ENCODE data around the gene NOL9. TPM values are rescaled to one million over a fixed set of nuclear protein-coding genes. Genes with fewer than 3 reads are reported as not detected.

Gene NOL9
- total and polyA plus RNA-seq, 2 of the 13 experiments (the other 11 are each of a cell fraction or from before 2014, with no cell fraction given): 18.0 to 24.7 TPM

- no peak for TF ChIP-seq ZIK1 (CRISPR knock-in tag; IDR thresholded peaks at IDR 0.05; ENCODE audit: borderline replicate concordance, low read depth)
- TF ChIP-seq TERF1 (CRISPR knock-in tag; IDR thresholded peaks at IDR 0.05): no peak
- no peak for TF ChIP-seq ZNF883 (CRISPR knock-in tag; IDR thresholded peaks at IDR 0.05; ENCODE audit: not compliant biosample characterization)
- TF ChIP-seq ZNF256 (CRISPR knock-in tag; conservative IDR thresholded peaks at IDR 0.05): no peak
- no peak for TF ChIP-seq LCORL (IDR thresholded peaks at IDR 0.05)
- peak; percentile 78 for TF ChIP-seq LCORL (CRISPR knock-in tag; IDR thresholded peaks at IDR 0.05)
- no peak for TF ChIP-seq ADNP (CRISPR knock-in tag; IDR thresholded peaks at IDR 0.05)
- TF ChIP-seq TFDP1 (CRISPR knock-in tag; IDR thresholded peaks at IDR 0.05; ENCODE audit: borderline replicate concordance): no peak
- TF ChIP-seq ZBTB3 (CRISPR knock-in tag; IDR thresholded peaks at IDR 0.05; ENCODE audit: borderline replicate concordance, low read depth): no peak
- TF ChIP-seq FOSL1 (CRISPR knock-in tag; IDR thresholded peaks at IDR 0.05; ENCODE audit: borderline replicate concordance): no peak
- no peak for TF ChIP-seq ZNF550 (CRISPR knock-in tag; IDR thresholded peaks at IDR 0.05; ENCODE audit: borderline replicate concordance)
- TF ChIP-seq DNMT3B (CRISPR knock-in tag; conservative IDR thresholded peaks at IDR 0.05): no peak
- TF ChIP-seq ZNF337 (CRISPR knock-in tag; IDR thresholded peaks at IDR 0.05; ENCODE audit: borderline replicate concordance, low read depth): no peak
- no peak for TF ChIP-seq MAF1 (CRISPR knock-in tag; IDR thresholded peaks at IDR 0.05; ENCODE audit: borderline replicate concordance)
- no peak for TF ChIP-seq ZNF639 (CRISPR knock-in tag; conservative IDR thresholded peaks at IDR 0.05)
- no peak for TF ChIP-seq CREBL2 (CRISPR knock-in tag; IDR thresholded peaks at IDR 0.05; ENCODE audit: borderline replicate concordance)
- TF ChIP-seq MXD3 (CRISPR knock-in tag; IDR thresholded peaks at IDR 0.05): no peak
- no peak for TF ChIP-seq ZNF597 (CRISPR knock-in tag; IDR thresholded peaks at IDR 0.05)
- TF ChIP-seq ZNF343 (CRISPR knock-in tag; IDR thresholded peaks at IDR 0.05): no peak
- 0 out of 2 replicates have a peak, but pooled peaks have one; percentile 59 for TF ChIP-seq MAX (IDR thresholded peaks at IDR 0.05)
- no peak for TF ChIP-seq ZNF878 (CRISPR knock-in tag; IDR thresholded peaks at IDR 0.05)
- TF ChIP-seq MXI1 (IDR thresholded peaks at IDR 0.05; ENCODE audit: borderline replicate concordance, low read depth, low read length): no peak
- TF ChIP-seq SNAI1 (CRISPR knock-in tag; IDR thresholded peaks at IDR 0.05; ENCODE audit: borderline replicate concordance): no peak
- no peak for TF ChIP-seq ZNF496 (CRISPR knock-in tag; IDR thresholded peaks at IDR 0.05; ENCODE audit: insufficient replicate concordance)
- TF ChIP-seq ZNF891 (CRISPR knock-in tag; IDR thresholded peaks at IDR 0.05): peak; percentile 19; the same call in 1 of the 2 replicates
Measured at GRCh38 chr1:6512245-6512907, 41.9 kb downstream of the NOL9 start (continued).
